ENCODE data around the gene TNFRSF13B.
"Not testable (repeated sequence)": the region's sequence is repeated elsewhere in the genome, so short reads cannot be mapped to it uniquely, and the experiment has no call there.

DNA sequence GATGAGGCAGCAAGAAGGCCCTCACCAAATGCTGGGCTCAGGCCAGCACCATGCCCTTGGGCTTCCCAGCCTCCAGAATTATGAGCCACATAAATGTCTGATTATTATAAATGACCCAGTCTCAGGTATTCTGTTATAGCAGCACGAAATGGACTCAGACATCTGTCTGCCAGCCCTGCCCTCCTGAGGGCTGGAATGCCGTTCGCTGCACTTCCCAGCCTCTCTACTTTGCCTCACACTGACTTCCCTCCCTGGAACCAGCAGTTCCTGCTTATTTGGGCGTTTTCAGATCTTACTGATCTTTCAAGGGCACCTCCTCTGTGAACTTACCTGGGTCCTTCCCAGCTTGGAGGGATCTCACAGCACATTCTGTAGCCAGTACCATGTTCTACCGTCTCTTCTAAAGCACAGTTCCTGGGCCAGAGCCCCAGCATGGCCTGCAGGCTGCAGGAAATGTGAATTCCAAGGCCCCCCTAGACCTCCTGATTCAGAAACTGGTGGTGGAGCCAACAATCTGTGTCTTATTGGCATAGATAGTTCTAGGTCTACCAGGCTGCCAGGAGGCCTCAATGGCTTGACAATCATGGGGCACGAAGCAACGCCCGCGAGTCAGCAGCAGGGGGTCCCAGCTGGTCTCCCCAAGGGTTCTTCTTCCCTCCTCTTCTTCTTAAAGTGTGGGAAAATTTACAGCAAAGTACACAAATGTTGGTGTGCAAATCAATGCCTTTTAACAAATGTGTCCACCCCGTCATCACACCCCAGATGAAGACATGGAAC lies 36.9 kb upstream of the TNFRSF13B start:
- TF ChIP-seq EZH2 (IDR thresholded peaks at IDR 0.05; ENCODE audit: low read length, missing control alignments): not testable (repeated sequence)
- TF ChIP-seq, protein P1, sequence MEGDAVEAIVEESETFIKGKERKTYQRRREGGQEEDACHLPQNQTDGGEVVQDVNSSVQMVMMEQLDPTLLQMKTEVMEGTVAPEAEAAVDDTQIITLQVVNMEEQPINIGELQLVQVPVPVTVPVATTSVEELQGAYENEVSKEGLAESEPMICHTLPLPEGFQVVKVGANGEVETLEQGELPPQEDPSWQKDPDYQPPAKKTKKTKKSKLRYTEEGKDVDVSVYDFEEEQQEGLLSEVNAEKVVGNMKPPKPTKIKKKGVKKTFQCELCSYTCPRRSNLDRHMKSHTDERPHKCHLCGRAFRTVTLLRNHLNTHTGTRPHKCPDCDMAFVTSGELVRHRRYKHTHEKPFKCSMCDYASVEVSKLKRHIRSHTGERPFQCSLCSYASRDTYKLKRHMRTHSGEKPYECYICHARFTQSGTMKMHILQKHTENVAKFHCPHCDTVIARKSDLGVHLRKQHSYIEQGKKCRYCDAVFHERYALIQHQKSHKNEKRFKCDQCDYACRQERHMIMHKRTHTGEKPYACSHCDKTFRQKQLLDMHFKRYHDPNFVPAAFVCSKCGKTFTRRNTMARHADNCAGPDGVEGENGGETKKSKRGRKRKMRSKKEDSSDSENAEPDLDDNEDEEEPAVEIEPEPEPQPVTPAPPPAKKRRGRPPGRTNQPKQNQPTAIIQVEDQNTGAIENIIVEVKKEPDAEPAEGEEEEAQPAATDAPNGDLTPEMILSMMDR (conservative IDR thresholded peaks at IDR 0.05 in 1 of 2, IDR thresholded peaks at IDR 0.05 in 1 of 2; ENCODE audit: low read depth in 1 of 2, low read length in 2 of 2): not testable (repeated sequence)
